ENCODE results near the gene KCTD5.

GRCh38 chr16:2701713-2702437 is 19.6 kb downstream of the KCTD5 start:
- TF ChIP-seq CTCF (conservative IDR thresholded peaks at IDR 0.05) (no peak), EZH2 (IDR thresholded peaks at IDR 0.05; ENCODE audit: low read depth) (no peak)

Measured in PC-9 (cell line).